Activated CD8-positive, alpha-beta memory T cell treated with anti-CD3 and anti-CD28 coated beads, Interleukin-2, amount 50 U/mL, for 48 hours (primary cell): Measurements from ENCODE around the gene RFNG.

Experiments
- DNase-seq: peaks from one replicate; pipeline ENCODE4 v3.0.0-alpha.2; 2020

Gene RFNG

GRCh38 chr17:82076785-82077591, 25.4 kb upstream of the RFNG start:
- DNase-seq = no peak

DNA sequence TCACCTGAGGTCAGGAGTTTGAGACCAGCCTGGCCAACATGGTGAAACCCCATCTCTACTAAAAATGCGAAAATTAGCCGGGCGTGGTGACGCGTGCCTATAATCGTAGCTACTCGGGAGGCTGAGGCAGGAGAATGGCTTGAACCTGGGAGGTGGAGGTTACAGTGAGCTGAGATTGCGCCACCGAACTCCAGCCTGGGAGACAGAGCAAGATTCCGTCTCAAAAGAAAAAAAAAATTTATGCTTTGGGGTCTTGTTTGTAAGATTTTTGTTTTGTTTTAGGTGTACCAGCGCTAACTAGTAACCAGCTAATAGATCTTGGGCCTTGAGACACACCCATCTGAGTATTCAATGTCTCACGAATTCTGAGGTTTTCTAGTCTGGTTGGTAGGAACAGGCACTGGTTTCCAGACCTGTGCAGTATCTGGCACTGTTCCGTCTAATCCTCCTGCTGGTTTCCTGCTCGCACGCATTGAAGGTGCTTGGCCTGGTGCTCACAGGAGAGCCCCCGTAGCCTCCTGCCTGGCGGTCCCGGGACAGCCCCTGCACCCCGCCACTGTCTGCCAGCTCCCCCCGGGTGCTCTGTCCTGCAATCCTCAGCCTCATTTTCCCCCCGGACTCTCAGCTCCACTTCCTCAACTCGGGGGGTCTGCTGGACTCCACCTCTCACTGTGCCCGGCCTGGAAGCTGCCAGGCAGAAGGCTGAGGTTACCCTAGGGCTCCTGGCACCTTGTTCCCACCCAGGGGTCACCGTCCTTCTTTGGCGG, 24.6 kb upstream of the RFNG start:
- no peak for DNase-seq

GRCh38 chr17:82073446-82073845, 21.8 kb upstream of the RFNG start:
- no peak for DNase-seq

DNA sequence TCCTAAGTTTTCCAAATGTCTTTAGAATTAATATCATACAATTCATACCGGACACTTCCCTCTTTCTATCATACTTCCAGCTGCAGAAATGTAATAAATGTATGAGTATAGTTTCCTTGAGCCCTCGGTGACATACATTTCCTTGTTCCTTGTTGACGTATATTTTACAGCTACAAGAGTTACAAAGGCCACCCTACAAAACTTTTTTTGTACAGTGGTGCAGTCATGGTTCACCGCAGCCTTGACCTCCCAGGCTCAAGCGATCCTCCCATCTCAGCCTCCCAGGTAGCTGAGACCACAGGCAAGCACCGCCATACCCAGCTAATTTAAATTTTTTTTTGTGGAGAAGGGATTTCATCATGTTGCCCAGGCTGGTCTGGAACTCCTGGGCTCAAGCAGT, 21.2 kb upstream of the RFNG start:
- no peak for DNase-seq

DNA sequence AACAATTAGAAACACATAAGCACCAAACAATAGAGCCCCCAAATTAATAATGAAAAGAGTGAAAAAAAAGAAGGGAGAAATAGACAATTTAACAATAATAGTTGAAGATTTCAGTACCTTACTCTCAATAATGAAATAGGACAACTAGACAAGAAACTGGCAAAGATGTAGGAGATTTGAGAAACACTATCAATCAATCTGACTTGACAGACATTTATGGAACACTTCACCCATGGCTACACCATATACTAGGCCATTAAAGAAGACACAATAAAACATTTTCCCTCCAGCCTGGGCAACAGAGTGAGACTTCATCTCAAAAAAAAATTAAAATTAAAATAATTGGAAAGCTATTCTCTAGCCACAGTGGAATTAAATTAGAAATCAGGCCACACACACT, 19.0 kb upstream of the RFNG start:
- DNase-seq = no peak

DNA sequence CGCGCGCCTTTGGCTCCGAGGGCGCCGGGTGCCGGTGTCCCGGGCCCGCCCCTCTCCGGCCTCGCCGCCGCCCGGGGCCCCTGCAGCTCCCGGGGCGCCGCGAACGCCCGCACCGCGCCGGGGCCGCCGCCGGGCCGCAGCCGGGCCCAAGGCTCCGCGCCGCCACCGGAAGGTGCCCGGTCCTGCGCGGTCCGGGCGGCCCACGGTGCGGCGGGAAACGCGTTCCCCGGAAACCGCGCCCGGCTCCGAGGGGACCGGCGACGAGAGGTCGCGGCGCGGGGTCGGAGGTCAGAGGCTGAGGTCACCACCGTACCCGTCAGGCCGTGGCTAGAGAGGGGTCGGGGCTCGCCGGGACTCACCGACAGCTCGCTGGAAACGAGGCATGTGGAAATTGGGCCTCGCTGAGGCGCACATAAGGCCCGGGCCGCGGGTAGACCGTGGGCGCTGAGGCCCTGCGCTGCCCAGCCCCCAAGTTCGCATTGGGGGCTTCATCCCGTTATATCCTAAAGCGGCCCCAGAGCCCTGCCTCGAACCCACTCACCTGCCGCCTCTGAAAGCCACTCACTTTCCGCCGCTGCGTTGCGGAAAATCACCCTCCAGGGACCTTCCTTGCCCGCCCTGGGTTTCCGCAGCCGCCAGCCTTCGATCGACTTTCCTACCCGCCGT, 14.2 kb upstream of the RFNG start, which contains the start of gene DUS1L:
TSS of gene DUS1L (minus strand) at position 167 of the 666 bp plus-strand sequence. CDS start 745 bp downstream, outside the sequence.
- peak; percentile 93 for DNase-seq

- DNase-seq = no peak
Measured at GRCh38 chr17:82065193-82065637, 13.6 kb upstream of the RFNG start.

DNA sequence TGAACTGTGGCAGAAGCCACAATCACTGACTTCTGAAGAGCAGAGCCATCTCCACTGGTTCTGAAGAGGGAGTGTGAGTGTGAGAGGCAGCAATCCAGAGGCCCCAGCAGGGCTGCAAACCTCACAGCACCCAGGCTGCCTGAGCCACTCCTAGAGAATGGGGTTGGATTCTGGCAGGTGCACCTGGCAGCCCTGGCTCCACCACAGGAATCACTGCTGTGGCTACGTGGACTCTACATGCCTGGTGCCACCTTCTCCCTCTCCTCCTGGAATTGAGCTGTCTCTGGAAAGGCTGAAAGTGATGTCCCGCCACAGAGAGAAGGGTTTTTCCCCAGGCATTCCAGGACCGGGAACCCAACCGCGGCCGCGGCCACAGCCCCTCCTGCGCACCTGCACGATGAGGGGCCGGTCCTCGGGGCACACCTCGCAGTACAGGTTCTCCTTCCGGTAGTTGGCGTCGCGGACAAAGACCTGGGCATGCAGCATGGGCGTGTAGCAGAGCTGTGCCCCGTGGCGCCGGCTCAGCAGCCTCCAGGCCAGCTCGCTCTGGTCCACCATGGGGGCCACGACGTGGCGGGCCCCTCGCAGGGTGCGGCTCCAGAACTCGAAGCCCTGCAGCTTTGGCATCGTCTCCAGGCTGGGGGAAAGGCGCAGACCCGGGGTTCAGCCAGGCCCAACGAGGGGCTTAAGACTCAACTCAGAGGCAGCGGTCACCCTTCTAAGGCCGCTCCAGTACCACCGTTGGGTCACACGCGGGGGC, 13.0 kb upstream of the RFNG start:
- no peak for DNase-seq

DNA sequence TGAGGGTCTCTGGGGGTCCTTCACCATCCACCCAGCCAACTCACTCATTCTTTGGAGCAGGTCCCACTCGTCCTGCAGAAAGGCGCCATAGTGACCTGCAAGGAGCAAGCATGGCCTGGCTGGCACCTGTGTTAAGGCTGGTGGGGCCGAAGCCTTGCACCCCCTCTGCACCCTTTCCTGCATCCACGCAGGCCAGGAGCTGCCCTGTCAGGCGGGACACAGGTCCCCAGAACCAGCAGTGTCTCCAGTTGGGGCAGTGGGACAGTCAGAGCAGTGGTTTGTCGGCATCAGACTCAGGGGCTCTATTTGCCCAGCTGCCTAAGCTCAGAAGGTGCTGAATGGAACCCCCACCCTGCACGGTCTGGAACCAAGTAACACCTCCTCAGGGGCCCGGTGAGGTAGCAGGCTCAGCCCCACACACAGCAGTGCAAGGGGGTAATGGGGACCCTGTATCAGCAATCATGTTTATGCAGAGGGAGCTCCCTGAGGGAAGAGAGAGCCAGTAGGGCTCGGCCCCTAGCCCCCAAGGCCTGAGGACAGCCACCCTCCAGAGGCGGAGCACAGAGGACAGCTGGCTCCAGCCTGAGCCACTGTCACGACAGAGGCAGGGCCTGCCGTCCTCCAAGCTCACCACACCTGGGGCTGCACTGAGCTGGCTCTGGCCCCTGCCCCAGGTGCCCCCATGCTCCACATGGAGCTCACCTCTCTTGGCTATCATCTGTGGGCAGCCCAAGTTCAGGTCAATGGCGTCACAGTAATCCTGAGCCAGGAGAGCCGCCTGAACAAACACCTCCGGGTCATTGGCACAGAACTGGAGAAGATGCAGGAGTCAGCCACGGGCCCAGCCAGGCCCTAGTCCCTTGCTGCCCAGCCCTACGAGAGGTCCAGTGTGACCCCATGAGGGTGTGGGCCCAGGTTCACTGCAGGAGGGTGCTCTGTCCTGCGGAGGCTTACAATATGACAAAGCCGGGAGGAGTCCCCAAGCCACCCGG, 12.1 kb upstream of the RFNG start:
- no peak for DNase-seq

- no peak for DNase-seq
Measured at GRCh38 chr17:82062984-82063368, 11.4 kb upstream of the RFNG start.

GRCh38 chr17:82062076-82062983, 10.7 kb upstream of the RFNG start:
- no peak for DNase-seq

GRCh38 chr17:82061047-82061925, 9.7 kb upstream of the RFNG start:
- no peak for DNase-seq

DNA sequence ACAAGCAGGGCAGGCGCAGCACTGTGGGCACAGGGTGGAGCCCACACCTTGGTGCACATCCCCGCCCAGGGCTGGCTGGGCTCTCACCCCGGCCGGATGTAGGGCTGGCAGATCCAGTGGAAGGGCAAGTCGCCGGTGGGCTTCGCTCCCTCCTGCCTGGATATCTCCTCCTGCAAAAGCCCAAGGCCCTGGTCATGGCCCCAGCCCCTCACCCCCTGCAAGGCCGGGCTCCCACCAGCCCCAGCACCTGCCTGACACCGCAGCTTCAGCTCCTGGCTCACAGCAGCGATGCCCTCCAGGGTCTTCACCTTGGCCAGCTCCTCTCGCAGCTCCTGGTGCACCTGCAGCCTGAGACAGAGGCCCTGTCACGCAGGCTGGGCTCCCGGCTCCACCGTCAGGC, 9.0 kb upstream of the RFNG start:
- DNase-seq = no peak

- no peak for DNase-seq
Measured at GRCh38 chr17:82060001-82060380, 8.4 kb upstream of the RFNG start.

DNA sequence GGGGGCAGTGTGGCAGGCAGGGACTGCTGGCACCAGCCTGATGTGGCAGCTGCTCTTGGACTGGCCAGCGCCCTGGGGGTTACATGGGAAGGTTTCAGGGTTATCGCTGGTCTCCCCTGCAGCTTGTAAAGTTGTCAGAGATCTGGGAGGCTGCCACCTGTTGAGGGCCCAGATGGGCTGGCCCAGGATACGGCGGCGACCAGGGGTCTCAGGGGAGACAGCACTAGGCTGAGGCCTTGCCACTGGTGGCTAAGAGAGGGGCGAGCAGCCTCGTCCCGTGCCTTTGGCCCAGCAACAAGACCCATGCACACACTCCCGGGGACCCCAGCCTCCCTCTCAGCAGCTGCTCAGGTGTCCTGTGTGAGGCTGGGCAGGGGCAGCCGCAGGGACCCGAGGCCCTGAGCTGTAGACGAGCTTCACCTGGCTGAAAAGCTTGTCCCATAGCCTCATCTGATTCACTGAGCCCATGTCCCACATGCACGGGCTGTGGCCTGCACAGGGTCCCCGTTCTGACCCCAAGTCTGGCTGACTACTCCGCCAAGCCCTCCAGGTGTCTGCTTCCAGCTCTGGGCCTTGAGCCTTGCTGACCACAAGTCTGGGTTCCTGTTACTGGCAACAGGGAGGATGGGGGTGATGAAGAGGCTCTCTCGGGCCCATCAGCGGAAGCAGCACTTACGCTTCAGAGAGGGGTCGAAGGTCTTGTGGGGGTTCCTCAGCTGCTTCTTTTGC, 7.8 kb upstream of the RFNG start:
- DNase-seq = no peak

DNA sequence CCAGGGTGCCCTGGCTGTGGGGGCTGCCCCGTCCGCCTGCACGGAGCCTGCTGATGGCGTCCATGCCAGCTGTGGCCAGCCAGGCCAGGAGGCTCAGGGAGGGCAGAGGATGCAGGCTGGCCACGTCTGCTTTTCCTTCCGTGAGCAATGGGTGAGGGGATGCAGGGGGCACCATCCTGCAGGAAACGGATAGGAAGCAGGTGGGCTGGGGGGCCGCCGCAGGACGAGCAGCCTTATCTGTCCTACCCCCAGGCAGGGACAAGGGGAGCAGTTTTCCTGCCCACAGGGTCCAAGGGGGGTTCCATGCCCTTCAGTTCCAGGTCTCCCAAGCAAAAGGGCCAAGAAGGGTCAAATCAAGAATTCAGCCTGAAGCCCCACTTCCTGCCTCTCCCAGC, 7.2 kb upstream of the RFNG start:
- no peak for DNase-seq

- DNase-seq = no peak
Measured at GRCh38 chr17:82058230-82058854, 6.7 kb upstream of the RFNG start.
